Measurements from ENCODE around the gene GALNT2.

The GALNT2 gene

GRCh38 chr1:230248016-230248888, 181.2 kb downstream of the GALNT2 start:
- DNase-seq: no peak

- DNase-seq: no peak
Measured at GRCh38 chr1:230248889-230249270, 181.8 kb downstream of the GALNT2 start.

GRCh38 chr1:230249695-230250480, 182.8 kb downstream of the GALNT2 start:
- DNase-seq: no peak

- no peak for DNase-seq
Measured at GRCh38 chr1:230250666-230251065, 183.6 kb downstream of the GALNT2 start.

- no peak for DNase-seq
Measured at GRCh38 chr1:230251644-230252191, 184.7 kb downstream of the GALNT2 start.

- no peak for DNase-seq
Measured at GRCh38 chr1:230253150-230253549, 186.1 kb downstream of the GALNT2 start.

GRCh38 chr1:230254265-230254664, 187.2 kb downstream of the GALNT2 start:
- DNase-seq: no peak

GRCh38 chr1:230255116-230255515, 188.1 kb downstream of the GALNT2 start:
- DNase-seq: no peak

GRCh38 chr1:230255991-230256390, 189.0 kb downstream of the GALNT2 start:
- no peak for DNase-seq

- no peak for DNase-seq
Measured at GRCh38 chr1:230256896-230257295, 189.9 kb downstream of the GALNT2 start.

- no peak for DNase-seq
Measured at GRCh38 chr1:230259621-230260020, 192.6 kb downstream of the GALNT2 start.

GRCh38 chr1:230260831-230261230, 193.8 kb downstream of the GALNT2 start:
- no peak for DNase-seq

- no peak for DNase-seq
Measured at GRCh38 chr1:230261928-230262650, 195.1 kb downstream of the GALNT2 start.

GRCh38 chr1:230262867-230263567, 196.0 kb downstream of the GALNT2 start:
- DNase-seq: no peak

GRCh38 chr1:230263568-230264195, 196.6 kb downstream of the GALNT2 start:
- DNase-seq: no peak

GRCh38 chr1:230264342-230264741, 197.3 kb downstream of the GALNT2 start:
- DNase-seq: no peak

GRCh38 chr1:230265200-230266115, 198.4 kb downstream of the GALNT2 start:
- no peak for DNase-seq

GRCh38 chr1:230266456-230266855, 199.4 kb downstream of the GALNT2 start:
- DNase-seq: no peak

GRCh38 chr1:230267338-230268065, 200.5 kb downstream of the GALNT2 start:
- DNase-seq: no peak
